ENCODE measurements around the gene GBX2. TPM values are rescaled to one million over a fixed set of nuclear protein-coding genes. Genes with fewer than 3 reads are reported as not detected.
A peak's percentile ranks its signal among the peaks of the same experiment; 100 is the strongest.

The GBX2 gene
- total and polyA plus RNA-seq, 2 of the 8 experiments (the other 6 are each of a cell fraction or from before 2014, with no cell fraction given), result 0.38 to 0.89 TPM

DNA sequence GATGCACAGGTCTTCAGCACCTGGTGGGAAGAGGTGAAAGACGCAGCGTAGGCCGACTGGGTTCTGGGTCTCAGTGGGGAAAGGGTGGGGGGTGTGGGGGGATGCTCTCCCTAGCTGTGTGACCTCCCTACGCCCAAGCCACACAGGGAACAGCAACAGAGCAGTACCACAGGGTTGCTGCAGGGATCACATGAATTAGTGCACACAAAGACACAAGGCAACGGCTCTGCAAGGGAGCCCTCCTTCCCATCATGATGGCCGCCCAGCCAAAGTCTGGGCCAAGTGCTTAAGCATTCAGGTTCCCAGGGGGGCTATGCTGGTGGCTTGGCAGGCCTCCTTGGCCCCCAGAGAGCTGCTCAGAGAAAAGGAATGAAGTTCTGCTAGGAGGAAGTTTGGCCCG, 28.2 kb upstream of the GBX2 start:
- CTCF ChIA-PET (ENCODE audit: partially characterized antibody), result interaction anchor here (0.6 to 2.1 kb wide), 7 partner anchors 13 to 417 kb away, joined by 3 to 14 read pairs (median 5); no protein-coding TSS in a partner anchor
- Histone ChIP-seq H2BK120ac (replicated peaks; ENCODE audit: low read depth, low read length) (no peak overlapping the region), H4K91ac (replicated peaks; ENCODE audit: insufficient read length, low read length) (no peak overlapping the region), H3K23ac (ENCODE audit: insufficient read length) (no peak overlapping the region), H3K9me3 (ENCODE audit: insufficient read depth in 2 of 2, low read depth in 1 of 2, low read length in 1 of 2) (no peaks in the 10 kb centered on the region), H2BK15ac (ENCODE audit: low read length) (no peak overlapping the region), H3K14ac (ENCODE audit: insufficient read length) (no peak overlapping the region), H3K27ac (ENCODE audit: low read depth, low read length) (no peak overlapping the region), H2AK5ac (ENCODE audit: low read depth, low read length) (no peak overlapping the region), H3K36me3 (ENCODE audit: control insufficient read depth in 2 of 4, insufficient read depth in 4 of 4, low read length in 3 of 4) (no peaks in the 10 kb centered on the region), H3K4me1 (replicated peaks in 1 of 4; ENCODE audit: control insufficient read depth in 3 of 4, insufficient read depth in 4 of 4, low read length in 3 of 4) (peaks cover 0 to 4% (median 0%) of the 10 kb centered on the region in 4 experiments; a peak in 2 of 7 replicates), H3K56ac (replicated peaks; ENCODE audit: insufficient read length, low read depth, low read length) (no peak overlapping the region), H3K23me2 (ENCODE audit: low read depth, low read length) (no peaks in the 10 kb centered on the region), H4K20me1 (replicated peaks in 1 of 2; ENCODE audit: control insufficient read depth in 1 of 2, insufficient read depth in 2 of 2, low read length in 2 of 2) (no peaks in the 10 kb centered on the region), H3K79me1 (ENCODE audit: low read depth, low read length) (no peaks in the 10 kb centered on the region), H3K27me3 (replicated peaks in 1 of 4; ENCODE audit: control insufficient read depth in 3 of 4, extremely low read depth in 1 of 4, insufficient read depth in 3 of 4, low read length in 3 of 4) (no peaks in the 10 kb centered on the region), H2BK12ac (ENCODE audit: low read depth, low read length) (no peak overlapping the region), H3K18ac (ENCODE audit: extremely low read depth, low read length) (no peak overlapping the region; the same call in 1 of the 2 replicates), H3K4me3 (ENCODE audit: extremely low read depth in 1 of 4, insufficient read depth in 2 of 4, low read depth in 3 of 4, low read length in 4 of 4) (no peak overlapping the region), H4K8ac (ENCODE audit: extremely low read depth, insufficient read depth, low read length) (peak overlapping the region; percentile 38; the same call in 1 of the 2 replicates), H4K5ac (ENCODE audit: insufficient read length, low read depth, low read length) (no peak overlapping the region), H2BK20ac (ENCODE audit: low read length) (no peak overlapping the region), H3K79me2 (ENCODE audit: control insufficient read depth in 1 of 2, insufficient read depth in 2 of 2, low read length in 2 of 2) (no peaks in the 10 kb centered on the region), H3K9ac (replicated peaks in 1 of 4; ENCODE audit: extremely low read depth in 1 of 4, low read depth in 3 of 4, low read length in 3 of 4) (no peak overlapping the region), H3K4me2 (ENCODE audit: insufficient read depth in 1 of 2, low read depth in 2 of 2, low read length in 2 of 2) (no peak overlapping the region), H2BK5ac (ENCODE audit: low read depth, low read length) (no peak overlapping the region), H2AFZ (ENCODE audit: low read length) (no peak overlapping the region), H3K4ac (replicated peaks; ENCODE audit: insufficient read length, low read depth, low read length) (no peak overlapping the region)
- 94% methylated on average over 7 of the region's 7 CpGs; no CpG with 5 or more reads in 1 of the 2 experiments for WGBS, 2 experiments (ENCODE audit: extremely low coverage in 1 of 2, insufficient coverage in 1 of 2, insufficient read length in 1 of 2, insufficient replicate concordance in 2 of 2, low coverage in 1 of 2, low lambda C conversion rate in 2 of 2, missing lambda C conversion rate in 1 of 2)
- POLR2A ChIA-PET (ENCODE audit: partially characterized antibody), result interaction anchor here (0.6 to 1.0 kb wide), 2 partner anchors 27 to 75 kb away, joined by 3 read pairs; no protein-coding TSS in a partner anchor
- DNase-seq (ENCODE audit: low read depth in 1 of 2, low spot score in 2 of 2), result no peak
- FAIRE-seq, result no peak
- TF ChIP-seq CTBP2 (IDR thresholded peaks at IDR 0.05; ENCODE audit: borderline replicate concordance, insufficient read depth, insufficient read length, low read length) (no peak), SIX5 (IDR thresholded peaks at IDR 0.05; ENCODE audit: low read depth, low read length) (no peak), KDM5A (IDR thresholded peaks at IDR 0.05; ENCODE audit: low read length) (no peak), FOSL1 (IDR thresholded peaks at IDR 0.05; ENCODE audit: insufficient read depth, low read depth, low read length) (no peak), SIN3A (conservative IDR thresholded peaks at IDR 0.05 in 1 of 2, IDR thresholded peaks at IDR 0.05 in 1 of 2; ENCODE audit: low read depth in 1 of 2, low read length in 2 of 2) (no peak), HDAC6 (IDR thresholded peaks at IDR 0.05; ENCODE audit: low read depth, low read length) (no peak), CREB1 (IDR thresholded peaks at IDR 0.05) (no peak), EP300 (IDR thresholded peaks at IDR 0.05; ENCODE audit: borderline replicate concordance in 1 of 2, low read depth in 2 of 2, low read length in 2 of 2) (no peak), YY1 (IDR thresholded peaks at IDR 0.05; ENCODE audit: low read depth, low read length) (no peak), BACH1 (IDR thresholded peaks at IDR 0.05; ENCODE audit: low read length) (no peak), CBX5 (IDR thresholded peaks at IDR 0.05; ENCODE audit: low read depth, low read length) (no peak), ASH2L (IDR thresholded peaks at IDR 0.05; ENCODE audit: low read length) (no peak), BRCA1 (IDR thresholded peaks at IDR 0.05; ENCODE audit: low read depth, low read length) (no peak), NRF1 (IDR thresholded peaks at IDR 0.05; ENCODE audit: low read depth, low read length) (no peak)
- TF ChIP-seq, protein P1, sequence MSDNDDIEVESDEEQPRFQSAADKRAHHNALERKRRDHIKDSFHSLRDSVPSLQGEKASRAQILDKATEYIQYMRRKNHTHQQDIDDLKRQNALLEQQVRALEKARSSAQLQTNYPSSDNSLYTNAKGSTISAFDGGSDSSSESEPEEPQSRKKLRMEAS (IDR thresholded peaks at IDR 0.05), result no peak

All from H1 (cell line).